Large intestine (tissue), 3 donors: ENCODE data around the gene SAFB. TPM values are rescaled to one million over a fixed set of nuclear protein-coding genes. Genes with fewer than 3 reads are reported as not detected.

Experiments used
- DNase-seq, 2 donors: peaks; one replicate each; pipeline versions ENCODE4 v3.0.0 to v3.0.0-alpha.2; 2013
- H3K27ac ChIP-seq: one replicate; pipeline ENCODE4 v1.5.1; 2013; ENCODE audit warnings: low read length
- H3K27me3 ChIP-seq: 2 replicates; pipeline ENCODE4 v1.6.1; 2013; ENCODE audit warnings: low read length; ENCODE audit not compliant: control insufficient read depth, insufficient read depth
- H3K36me3 ChIP-seq: 2 replicates; pipeline ENCODE4 v1.6.1; 2013; ENCODE audit warnings: low read length; ENCODE audit not compliant: control insufficient read depth, insufficient read depth
- H3K4me1 ChIP-seq: one replicate; pipeline ENCODE4 v1.6.1; 2013; ENCODE audit warnings: low read length; ENCODE audit not compliant: control insufficient read depth, insufficient read depth
- H3K4me3 ChIP-seq: one replicate; pipeline ENCODE4 v1.5.1; 2013; ENCODE audit warnings: low read length
- H3K9me3 ChIP-seq: one replicate; pipeline ENCODE4 v1.6.1; 2013; ENCODE audit warnings: mild to moderate bottlenecking, low read depth, low read length, moderate library complexity; ENCODE audit not compliant: control insufficient read depth
- WGBS: methylation state at CpG from one replicate; pipeline ENCODE4 v1.1.5; 2013; ENCODE audit warnings: low lambda C conversion rate; ENCODE audit not compliant: insufficient coverage; 5-methylcytosine and 5-hydroxymethylcytosine counted together
- polyA plus RNA-seq: library from polyadenylated mRNA; unstranded; fragments of 120-200 nt; gene quantifications from one replicate; pipeline ENCODE4 v1.2.1, GENCODE V29; 2013

Gene SAFB
- polyA plus RNA-seq, 1 donor, result 111 TPM

DNA sequence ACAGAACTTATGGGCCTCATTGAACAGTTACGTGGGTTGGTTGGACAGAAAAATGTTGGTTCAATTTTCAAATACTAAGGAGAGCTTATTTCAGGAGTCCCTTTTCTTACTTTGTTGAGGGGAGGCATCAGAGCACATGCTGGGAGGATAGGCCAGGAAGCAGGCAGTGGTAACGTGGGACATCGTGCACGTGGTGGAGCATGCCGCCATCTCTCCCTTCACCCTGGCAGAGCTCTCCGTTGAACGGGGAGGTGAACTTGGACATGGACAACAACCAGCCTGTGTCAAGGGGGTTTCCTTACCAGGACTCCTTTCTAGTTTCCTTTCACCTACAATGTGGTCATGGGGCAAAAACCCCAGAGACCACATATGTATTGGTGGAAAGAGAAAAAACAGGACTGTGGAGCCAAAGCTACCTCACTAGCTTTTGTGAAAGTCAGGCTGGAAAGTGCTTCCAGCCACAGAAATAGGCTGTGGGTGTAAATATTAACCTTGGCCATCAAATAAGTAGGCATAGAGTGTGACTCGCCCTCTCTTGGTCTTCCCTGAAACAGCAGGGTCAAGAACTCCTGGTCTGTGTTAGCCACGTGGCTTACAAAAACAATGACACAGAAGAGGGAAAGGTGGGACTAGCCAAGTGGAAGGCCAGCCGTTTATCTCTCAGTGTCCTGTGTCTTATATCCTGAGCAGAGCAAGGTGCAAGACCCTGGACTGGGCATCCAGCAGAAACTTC is 43.1 kb downstream of the SAFB start:
- Histone ChIP-seq H3K27ac (no peak overlapping the region), H3K4me3 (no peak overlapping the region), H3K27me3 (no peaks in the 10 kb centered on the region), H3K9me3 (no peaks in the 10 kb centered on the region), H3K4me1 (no peaks in the 10 kb centered on the region), H3K36me3 (peaks cover 81% of the 10 kb centered on the region)
- no CpG with 5 or more reads among the region's 10 CpGs for whole genome bisulfite sequencing
- DNase-seq, result no peak

DNA sequence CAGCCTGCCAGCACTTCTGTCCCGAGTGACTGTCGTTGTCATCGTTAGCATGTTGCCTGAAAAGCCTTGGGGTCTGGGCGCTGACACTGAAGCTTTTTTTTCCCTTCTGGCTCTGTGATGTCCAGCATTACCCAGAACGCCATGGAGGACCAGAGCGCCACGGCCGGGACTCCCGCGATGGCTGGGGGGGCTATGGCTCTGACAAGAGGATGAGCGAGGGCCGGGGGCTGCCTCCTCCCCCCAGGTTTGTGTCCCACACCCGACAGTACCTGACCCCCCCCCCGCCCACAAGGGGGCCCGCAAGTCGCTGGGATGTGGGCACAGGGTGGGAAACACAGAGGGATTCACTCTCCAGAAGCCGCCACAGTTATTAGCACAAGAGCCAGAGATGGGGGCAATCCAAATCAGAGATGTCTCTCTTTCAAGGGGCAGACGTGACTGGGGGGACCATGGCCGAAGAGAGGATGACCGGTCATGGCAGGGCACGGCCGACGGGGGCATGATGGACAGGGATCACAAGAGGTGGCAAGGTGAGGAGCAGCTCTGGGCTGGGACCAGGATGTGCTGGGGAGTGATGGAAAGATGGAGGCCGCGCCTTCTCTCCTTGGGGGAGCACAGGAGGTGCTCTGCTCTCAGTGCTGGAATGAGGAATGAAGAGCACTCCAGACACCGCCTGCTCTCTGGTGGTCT is 44.2 kb downstream of the SAFB start:
- no CpG with 5 or more reads among the region's 26 CpGs for WGBS
- peaks cover 71% of the 10 kb centered on the region for H3K36me3 ChIP-seq

DNA sequence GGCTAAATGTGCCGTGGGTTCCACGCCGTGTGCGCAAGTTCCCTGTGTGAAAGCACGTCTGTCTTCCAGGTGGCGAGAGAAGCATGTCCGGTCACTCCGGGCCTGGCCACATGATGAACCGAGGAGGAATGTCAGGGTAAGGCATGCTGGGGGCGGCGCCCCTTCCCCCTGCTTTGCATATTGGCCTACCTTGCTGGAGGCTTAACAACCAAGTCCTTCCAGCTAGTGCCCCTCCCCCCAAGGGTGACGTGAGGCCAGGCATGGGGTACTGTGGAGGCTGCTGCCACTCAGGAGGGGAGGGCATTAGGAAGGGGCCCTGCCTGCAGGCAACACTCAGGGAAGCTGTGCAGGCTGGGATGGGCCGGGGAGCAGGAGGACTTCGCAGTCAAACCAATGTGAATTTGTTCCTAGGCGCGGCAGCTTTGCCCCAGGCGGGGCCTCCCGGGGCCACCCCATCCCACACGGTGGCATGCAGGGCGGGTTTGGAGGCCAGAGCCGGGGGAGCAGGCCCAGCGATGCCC is 44.9 kb downstream of the SAFB start:
- WGBS, result no CpG with 5 or more reads among the region's 22 CpGs
- H3K4me1 ChIP-seq, result no peaks in the 10 kb centered on the region
- no peak for DNase-seq
- peaks cover 67% of the 10 kb centered on the region for H3K36me3 ChIP-seq
- H3K9me3 ChIP-seq, result no peaks in the 10 kb centered on the region
- no peak overlapping the region for H3K27ac ChIP-seq
- no peaks in the 10 kb centered on the region for H3K27me3 ChIP-seq
- H3K4me3 ChIP-seq, result no peak overlapping the region

More for the DNA sequence above, 44.2 kb downstream of the SAFB start:
- H3K27me3 ChIP-seq, result no peaks in the 10 kb centered on the region
- DNase-seq, result no peak
- no peaks in the 10 kb centered on the region for H3K4me1 ChIP-seq
- no peaks in the 10 kb centered on the region for H3K9me3 ChIP-seq
- H3K4me3 ChIP-seq, result no peak overlapping the region
- H3K27ac ChIP-seq, result no peak overlapping the region

DNA sequence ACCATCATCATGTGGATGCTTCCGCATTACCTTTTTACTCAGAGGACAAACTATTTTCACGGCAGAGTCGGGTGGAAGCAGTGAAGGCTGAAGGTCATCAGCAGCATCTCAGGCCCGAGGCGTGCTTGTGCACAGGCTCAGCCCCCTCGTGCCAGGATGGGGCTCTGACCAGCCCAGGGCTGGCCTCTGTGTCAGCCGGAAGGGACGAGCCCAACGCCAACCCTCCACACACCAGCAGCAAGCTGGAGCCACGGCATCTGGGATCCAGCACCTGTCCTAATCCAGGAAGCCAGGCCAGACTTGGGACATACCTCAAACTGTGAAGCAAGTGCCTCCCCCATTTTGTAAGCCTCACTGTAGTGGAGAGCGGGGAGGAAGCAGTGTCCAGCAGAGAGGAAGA is 46.3 kb downstream of the SAFB start:
- Histone ChIP-seq H3K4me1 (no peaks in the 10 kb centered on the region), H3K27ac (no peak overlapping the region), H3K36me3 (peaks cover 53% of the 10 kb centered on the region), H3K9me3 (no peaks in the 10 kb centered on the region), H3K27me3 (no peaks in the 10 kb centered on the region), H3K4me3 (no peak overlapping the region)
- DNase-seq, result no peak
- no CpG with 5 or more reads among the region's 11 CpGs for WGBS

DNA sequence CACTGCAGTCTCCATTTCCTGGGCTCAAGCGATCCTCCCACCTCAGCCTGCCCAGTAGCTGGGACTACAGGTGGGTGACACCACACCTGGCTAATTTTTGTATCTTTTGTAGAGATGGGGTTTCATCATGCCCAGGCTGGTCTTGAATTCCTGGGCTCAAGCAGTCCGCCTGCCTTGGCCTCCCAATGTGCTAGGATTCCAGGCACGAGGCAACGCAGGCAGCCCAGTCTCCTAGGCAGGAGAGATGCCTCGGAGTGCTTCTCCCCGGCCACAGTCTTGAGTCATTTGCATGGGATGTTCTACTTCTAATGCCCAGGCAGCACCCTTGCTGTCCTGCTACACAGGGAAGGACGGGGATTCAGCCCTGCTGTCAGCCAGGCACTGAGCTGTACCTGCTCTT is 48.7 kb downstream of the SAFB start:
- Histone ChIP-seq H3K27ac (no peak overlapping the region), H3K4me3 (no peak overlapping the region), H3K36me3 (peaks cover 29% of the 10 kb centered on the region), H3K9me3 (no peaks in the 10 kb centered on the region), H3K4me1 (no peaks in the 10 kb centered on the region), H3K27me3 (no peaks in the 10 kb centered on the region)
- no peak for DNase-seq
- no CpG with 5 or more reads among the region's 7 CpGs for WGBS

DNA sequence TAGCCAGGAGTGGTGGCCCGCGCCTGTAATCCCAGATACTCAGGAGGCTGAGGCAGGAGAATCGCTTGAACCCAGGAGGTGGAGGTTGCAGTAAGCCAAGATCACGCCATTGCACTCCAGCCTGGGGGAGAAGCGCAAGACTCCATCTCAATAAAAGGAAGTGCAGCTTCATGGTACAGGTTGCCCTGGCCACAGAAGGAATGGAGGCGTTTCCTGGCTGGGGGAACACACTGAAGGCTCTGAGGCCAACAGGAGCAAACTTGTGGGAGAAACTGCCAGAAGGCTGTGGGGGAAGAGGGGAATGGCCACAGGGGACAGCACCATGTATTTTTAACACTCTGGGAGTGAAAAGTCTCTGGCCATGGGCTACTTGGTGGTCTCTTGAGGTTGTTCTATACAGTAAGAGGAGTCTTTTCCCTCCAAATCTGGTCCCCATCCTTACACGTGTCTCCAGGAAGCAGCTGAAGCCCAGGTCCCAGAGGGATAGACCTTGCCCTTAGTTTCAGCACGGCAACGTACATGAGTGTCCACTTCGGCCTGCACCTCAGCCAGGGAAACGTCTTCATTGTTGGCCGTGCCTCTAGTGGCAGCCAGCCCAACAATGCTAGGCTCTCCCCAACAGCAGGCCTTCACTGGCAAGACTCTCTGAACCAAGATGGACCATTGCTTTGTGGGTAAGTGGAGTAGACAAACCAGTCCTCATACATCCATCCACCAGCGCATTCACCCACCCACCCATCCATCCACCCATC is 50.0 kb downstream of the SAFB start:
- H3K36me3 ChIP-seq, result peaks cover 16% of the 10 kb centered on the region
- no peak overlapping the region for H3K4me3 ChIP-seq
- no peak for DNase-seq
- H3K4me1 ChIP-seq, result no peaks in the 10 kb centered on the region
- H3K9me3 ChIP-seq, result no peaks in the 10 kb centered on the region
- H3K27me3 ChIP-seq, result no peaks in the 10 kb centered on the region
- H3K27ac ChIP-seq, result no peak overlapping the region
- WGBS, result no CpG with 5 or more reads among the region's 13 CpGs

DNA sequence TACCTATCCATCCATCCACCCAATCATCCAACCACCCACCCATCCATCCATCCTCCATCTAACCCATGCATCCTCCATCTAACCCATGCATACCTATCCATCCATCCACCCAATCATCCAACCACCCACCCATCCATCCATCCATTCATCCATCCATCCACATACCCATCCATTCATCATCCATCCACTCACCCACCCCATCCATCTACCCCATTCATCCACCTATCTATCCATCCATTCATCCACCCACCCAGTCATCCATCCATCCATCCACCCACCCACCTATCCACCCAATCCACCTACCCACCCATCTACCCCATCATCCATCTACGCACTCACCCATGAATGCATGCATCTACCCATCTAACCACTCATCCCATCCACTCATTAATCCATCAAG is 50.9 kb downstream of the SAFB start:
- H3K4me1 ChIP-seq, result no peaks in the 10 kb centered on the region
- H3K27me3 ChIP-seq, result no peaks in the 10 kb centered on the region
- no peaks in the 10 kb centered on the region for H3K9me3 ChIP-seq
- DNase-seq, result no peak
- no CpG with 5 or more reads among the region's 1 CpG for WGBS
- peaks cover 18% of the 10 kb centered on the region for H3K36me3 ChIP-seq
- no peak overlapping the region for H3K27ac ChIP-seq
- H3K4me3 ChIP-seq, result no peak overlapping the region

DNA sequence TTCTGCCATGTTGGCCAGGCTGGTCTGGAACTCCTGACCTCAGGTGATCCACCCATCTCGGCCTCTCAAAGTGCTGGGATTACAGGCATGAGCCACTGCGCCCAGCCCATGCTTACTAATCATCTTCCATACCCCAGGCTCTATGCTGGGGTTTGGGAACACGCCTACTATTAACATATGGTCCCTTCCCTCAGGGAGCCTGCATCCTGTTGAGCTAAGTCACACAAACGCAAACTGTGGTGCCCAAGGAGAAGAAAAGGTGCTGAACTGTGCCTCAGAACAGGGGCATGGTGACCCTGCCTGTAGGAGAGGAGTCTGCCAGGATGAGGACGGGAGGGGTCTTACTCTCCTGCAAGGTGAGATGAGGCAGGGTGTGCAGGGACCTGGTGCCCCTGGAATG is 51.8 kb downstream of the SAFB start:
- Histone ChIP-seq H3K27me3 (no peaks in the 10 kb centered on the region), H3K36me3 (peaks cover 9% of the 10 kb centered on the region), H3K27ac (no peak overlapping the region), H3K9me3 (no peaks in the 10 kb centered on the region), H3K4me1 (peaks cover 6% of the 10 kb centered on the region), H3K4me3 (no peak overlapping the region)
- no peak for DNase-seq
- WGBS, result no CpG with 5 or more reads among the region's 5 CpGs

DNA sequence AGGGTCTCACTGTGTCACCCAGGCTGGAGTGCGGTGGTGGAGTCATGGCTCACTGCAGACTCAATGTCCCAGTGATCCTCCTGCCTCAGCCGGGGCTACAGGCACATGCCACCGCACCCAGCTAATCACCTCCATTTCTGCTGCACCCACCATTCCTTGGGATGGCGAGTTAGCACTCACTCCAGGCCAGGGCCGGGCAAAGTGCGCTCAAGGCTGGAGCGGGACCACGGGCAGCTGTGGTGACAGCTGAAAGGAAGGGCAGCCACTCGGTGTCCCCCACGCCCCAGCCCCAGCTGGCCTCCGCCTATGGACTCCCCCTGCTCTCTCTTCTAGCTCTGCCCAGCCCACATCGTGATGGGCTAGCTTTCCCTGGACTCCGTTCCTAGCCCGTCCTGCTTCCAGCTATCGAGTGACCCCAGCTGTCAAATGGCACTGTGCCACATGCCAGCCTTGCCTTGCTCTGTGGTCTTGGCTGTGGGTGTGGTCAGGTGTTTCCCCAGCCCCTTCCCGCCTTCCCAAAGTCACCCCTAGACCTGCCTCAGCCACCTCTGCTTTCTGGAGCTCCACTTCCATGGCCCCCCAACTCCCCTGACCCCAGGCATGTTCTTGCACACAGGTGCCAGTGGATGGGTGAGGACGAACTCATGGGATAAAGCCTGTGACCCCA is 53.4 kb downstream of the SAFB start:
- Histone ChIP-seq H3K27ac (no peak overlapping the region), H3K4me3 (no peak overlapping the region), H3K4me1 (peaks cover 8% of the 10 kb centered on the region), H3K36me3 (peaks cover 5% of the 10 kb centered on the region), H3K27me3 (no peaks in the 10 kb centered on the region), H3K9me3 (no peaks in the 10 kb centered on the region)
- DNase-seq, result no peak
- WGBS, result no CpG with 5 or more reads among the region's 17 CpGs

DNA sequence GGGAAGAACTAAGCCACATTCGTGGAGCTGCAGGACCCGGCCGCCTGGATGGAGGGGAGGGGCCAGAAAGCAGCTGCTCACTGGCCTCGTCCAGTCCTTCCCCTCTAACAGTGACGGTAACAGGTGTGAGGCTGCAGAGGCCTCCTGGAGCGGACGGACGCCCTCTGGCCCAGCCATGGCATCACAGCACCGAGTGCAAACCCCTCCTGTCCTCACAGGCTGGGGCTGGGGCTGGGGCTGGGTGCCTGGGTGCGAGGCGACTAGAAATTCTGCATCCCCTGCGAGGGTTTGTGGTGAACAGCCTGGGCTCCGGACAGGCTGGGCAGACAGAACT is 53.9 kb downstream of the SAFB start:
- H3K27me3 ChIP-seq, result no peaks in the 10 kb centered on the region
- DNase-seq, result peak in 1 of 2 donors; percentile 2
- no CpG with 5 or more reads among the region's 13 CpGs for WGBS

More for the DNA sequence above, 53.9 kb downstream of the SAFB start:
- Histone ChIP-seq H3K36me3 (peaks cover 5% of the 10 kb centered on the region), H3K27ac (no peak overlapping the region), H3K4me3 (no peak overlapping the region), H3K4me1 (peaks cover 9% of the 10 kb centered on the region), H3K9me3 (no peaks in the 10 kb centered on the region)
